Dedifferentiated amniotic fluid mesenchymal stem cell (primary cell): ENCODE data around the gene PLEKHM3.

Experiments used
- DNase-seq: peaks from one replicate; pipeline ENCODE4 v3.0.0-alpha.2; 2016; ENCODE audit errors: extremely low spot score

PLEKHM3 gene

GRCh38 chr2:207854484-207855440 is 170.6 kb downstream of the PLEKHM3 start:
- DNase-seq, result no peak

- no peak for DNase-seq
Measured at GRCh38 chr2:207852791-207853190, 172.5 kb downstream of the PLEKHM3 start.

- DNase-seq, result no peak
Measured at GRCh38 chr2:207849443-207849842, 175.9 kb downstream of the PLEKHM3 start.

- no peak for DNase-seq
Measured at GRCh38 chr2:207848545-207848928, 176.8 kb downstream of the PLEKHM3 start.

GRCh38 chr2:207847807-207848544 is 177.4 kb downstream of the PLEKHM3 start:
- DNase-seq, result no peak

- no peak for DNase-seq
Measured at GRCh38 chr2:207847098-207847806, 178.1 kb downstream of the PLEKHM3 start.

- no peak for DNase-seq
Measured at GRCh38 chr2:207845202-207845864, 180.0 kb downstream of the PLEKHM3 start.

GRCh38 chr2:207844648-207845047 is 180.7 kb downstream of the PLEKHM3 start:
- DNase-seq, result no peak

GRCh38 chr2:207840101-207840500 is 185.2 kb downstream of the PLEKHM3 start:
- no peak for DNase-seq

- no peak for DNase-seq
Measured at GRCh38 chr2:207839575-207839974, 185.8 kb downstream of the PLEKHM3 start.

- DNase-seq, result no peak
Measured at GRCh38 chr2:207839028-207839427, 186.3 kb downstream of the PLEKHM3 start.

GRCh38 chr2:207836521-207837133 is 188.7 kb downstream of the PLEKHM3 start:
- no peak for DNase-seq

GRCh38 chr2:207835805-207836204 is 189.5 kb downstream of the PLEKHM3 start:
- no peak for DNase-seq

- no peak for DNase-seq
Measured at GRCh38 chr2:207833251-207833751, 192.0 kb downstream of the PLEKHM3 start.

GRCh38 chr2:207831584-207832248 is 193.6 kb downstream of the PLEKHM3 start:
- DNase-seq, result no peak

GRCh38 chr2:207830778-207831438 is 194.4 kb downstream of the PLEKHM3 start:
- DNase-seq, result no peak

GRCh38 chr2:207828361-207829057 is 196.8 kb downstream of the PLEKHM3 start:
- no peak for DNase-seq

- DNase-seq, result no peak
Measured at GRCh38 chr2:207825978-207826377, 199.3 kb downstream of the PLEKHM3 start.
